Lower leg skin (tissue), 3 donors: ENCODE results near the gene ZC3H14.

Experiments
- CTCF ChIP-seq, 3 donors: fragments of 450-650 bp; IDR thresholded peaks; one replicate each; pipeline ENCODE4 v1.5.1; 2016; ENCODE audit warnings: antibody characterized with exemption in 3 of 3, mild to moderate bottlenecking in 3 of 3, moderate library complexity in 2 of 3
- POLR2A ChIP-seq, 2 donors: fragments of 450-650 bp; IDR thresholded peaks; one replicate each; pipeline ENCODE4 v1.6.1; 2016 to 2017; ENCODE audit warnings: antibody characterized with exemption in 2 of 2, mild to moderate bottlenecking in 1 of 2, moderate library complexity in 1 of 2

- no peak for TF ChIP-seq CTCF (IDR thresholded peaks at IDR 0.05)
- no peak for TF ChIP-seq POLR2A (IDR thresholded peaks at IDR 0.05)
These were observed 36.5 kb downstream of the ZC3H14 start for GRCh38 chr14:88599326-88599725.
